AG04449 (cell line): Measurements from ENCODE around the gene SLC25A4.

Source experiments
- CTCF ChIA-PET: fragments of 350-600 bp; formaldehyde crosslinking; extraction: SDS; loops from one replicate; lab custom pipeline; 2021; ENCODE audit warnings: antibody characterized with exemption; lab: Yijun Ruan, JAX
- POLR2A ChIA-PET: fragments of 400-600, 350-600 bp; formaldehyde crosslinking; extraction: SDS; loops from one replicate; lab custom pipeline; 2020; ENCODE audit warnings: antibody characterized with exemption, inconsistent platforms; lab: Yijun Ruan, JAX
- DNase-seq: peaks from one replicate; pipeline ENCODE4 v3.0.0-alpha.2; 2010; ENCODE audit warnings: low read depth, low spot score
- H3K4me3 ChIP-seq: 2 replicates; pipeline ENCODE4 v1.5.1; 2011; ENCODE audit warnings: low read depth, mild to moderate bottlenecking, control low read depth, low read length
- TF ChIP-seq, protein P1 (sequence below): IDR thresholded peaks from one replicate; pipeline ENCODE4 v1.5.1; 2011; ENCODE audit warnings: mild to moderate bottlenecking, moderate library complexity, low read length, control low read depth, inconsistent platforms; ENCODE audit not compliant: insufficient read depth; ENCODE audit errors: missing control alignments

The SLC25A4 gene

DNA sequence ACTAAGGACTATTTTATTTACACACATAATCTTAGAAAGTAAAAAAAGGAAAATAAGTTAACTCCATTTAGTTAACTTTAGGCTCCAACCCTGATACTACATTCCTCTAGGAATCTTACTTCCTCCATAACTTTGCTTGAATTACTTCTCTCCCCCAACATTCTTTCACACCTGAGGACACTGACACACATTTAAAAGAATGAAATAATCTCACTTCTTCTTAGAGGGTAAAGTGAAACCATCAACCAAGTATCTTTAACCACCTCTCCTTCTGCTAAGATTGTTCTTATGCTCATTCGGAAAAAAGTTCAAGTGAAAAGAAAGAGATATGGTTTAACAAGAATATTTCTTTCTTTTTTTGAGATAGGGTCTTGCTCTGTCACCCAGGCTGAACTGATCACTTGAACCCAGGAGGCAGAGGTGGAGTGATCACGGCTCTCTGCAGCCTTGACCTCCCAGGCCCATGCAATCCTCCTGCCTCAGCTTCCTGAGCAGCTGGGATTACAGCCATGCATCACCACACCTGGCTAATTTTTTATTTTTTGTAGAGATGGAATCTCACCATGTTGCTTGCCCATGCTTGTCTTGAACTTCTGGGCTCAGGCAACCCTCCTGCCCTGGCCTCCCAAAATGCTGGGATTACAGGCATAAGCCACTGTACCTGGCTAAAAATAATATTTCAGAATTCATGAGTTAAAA is 28.5 kb downstream of the SLC25A4 start:
- TF ChIP-seq, protein P1, sequence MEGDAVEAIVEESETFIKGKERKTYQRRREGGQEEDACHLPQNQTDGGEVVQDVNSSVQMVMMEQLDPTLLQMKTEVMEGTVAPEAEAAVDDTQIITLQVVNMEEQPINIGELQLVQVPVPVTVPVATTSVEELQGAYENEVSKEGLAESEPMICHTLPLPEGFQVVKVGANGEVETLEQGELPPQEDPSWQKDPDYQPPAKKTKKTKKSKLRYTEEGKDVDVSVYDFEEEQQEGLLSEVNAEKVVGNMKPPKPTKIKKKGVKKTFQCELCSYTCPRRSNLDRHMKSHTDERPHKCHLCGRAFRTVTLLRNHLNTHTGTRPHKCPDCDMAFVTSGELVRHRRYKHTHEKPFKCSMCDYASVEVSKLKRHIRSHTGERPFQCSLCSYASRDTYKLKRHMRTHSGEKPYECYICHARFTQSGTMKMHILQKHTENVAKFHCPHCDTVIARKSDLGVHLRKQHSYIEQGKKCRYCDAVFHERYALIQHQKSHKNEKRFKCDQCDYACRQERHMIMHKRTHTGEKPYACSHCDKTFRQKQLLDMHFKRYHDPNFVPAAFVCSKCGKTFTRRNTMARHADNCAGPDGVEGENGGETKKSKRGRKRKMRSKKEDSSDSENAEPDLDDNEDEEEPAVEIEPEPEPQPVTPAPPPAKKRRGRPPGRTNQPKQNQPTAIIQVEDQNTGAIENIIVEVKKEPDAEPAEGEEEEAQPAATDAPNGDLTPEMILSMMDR = no peak
- DNase-seq = no peak
- CTCF ChIA-PET = interaction anchor here (5.1 kb wide), 1 partner anchor 13 kb away, joined by 71 read pairs; no protein-coding TSS in a partner anchor
- POLR2A ChIA-PET = no interaction called here
- H3K4me3 ChIP-seq = no peak overlapping the region

DNA sequence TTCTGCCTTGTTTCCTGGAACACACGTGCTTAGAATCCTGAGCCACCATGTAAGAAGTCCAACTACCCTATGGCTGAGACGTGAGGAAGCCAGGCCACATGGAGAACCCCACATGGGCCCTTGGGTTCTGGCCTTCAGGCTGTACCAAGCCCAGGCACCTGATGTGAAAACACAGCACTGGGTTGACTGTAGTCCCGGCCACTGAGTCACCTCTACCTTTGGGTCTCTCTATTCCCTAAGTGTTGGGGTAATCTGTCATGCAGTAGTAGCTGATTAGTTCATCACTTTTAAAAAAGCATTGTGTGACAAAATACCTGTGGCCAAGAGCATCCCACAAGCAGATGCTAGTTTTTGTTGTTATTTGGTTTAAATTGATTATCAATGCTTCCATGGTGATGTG is 36.4 kb downstream of the SLC25A4 start:
- ChIA-PET POLR2A (no interaction called here), CTCF (no interaction called here)
- TF ChIP-seq, protein P1 = no peak

DNA sequence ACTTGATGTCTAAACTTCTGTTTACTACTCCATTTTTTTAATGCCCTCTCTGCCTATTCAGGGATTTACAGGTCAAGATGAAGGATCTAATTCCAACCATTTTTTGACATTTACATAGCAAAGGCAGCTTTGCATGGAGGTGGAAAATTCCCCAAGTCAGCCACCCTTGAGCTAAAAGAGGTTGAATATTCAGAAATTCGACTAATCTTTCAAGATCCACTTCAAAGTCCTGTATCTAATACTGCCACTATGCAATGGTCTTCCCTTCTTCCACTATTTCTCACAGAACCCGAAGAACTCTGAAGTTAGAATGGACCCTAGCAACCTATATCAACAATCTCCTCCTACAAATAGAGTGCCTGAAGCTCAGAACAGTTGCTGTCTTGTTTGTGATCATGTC is 39.2 kb downstream of the SLC25A4 start:
- TF ChIP-seq, protein P1 = no peak
- no peak overlapping the region for H3K4me3 ChIP-seq
- ChIA-PET CTCF (interaction anchor here (1.0 to 7.5 kb wide), 10 partner anchors 9 to 215 kb away, joined by 3 to 121 read pairs (median 12); partner anchors contain the start of genes ANKRD37 and LRP2BP), POLR2A (no interaction called here)
- DNase-seq = no peak

More for the DNA sequence above, 36.4 kb downstream of the SLC25A4 start:
- DNase-seq = no peak
- no peak overlapping the region for H3K4me3 ChIP-seq

DNA sequence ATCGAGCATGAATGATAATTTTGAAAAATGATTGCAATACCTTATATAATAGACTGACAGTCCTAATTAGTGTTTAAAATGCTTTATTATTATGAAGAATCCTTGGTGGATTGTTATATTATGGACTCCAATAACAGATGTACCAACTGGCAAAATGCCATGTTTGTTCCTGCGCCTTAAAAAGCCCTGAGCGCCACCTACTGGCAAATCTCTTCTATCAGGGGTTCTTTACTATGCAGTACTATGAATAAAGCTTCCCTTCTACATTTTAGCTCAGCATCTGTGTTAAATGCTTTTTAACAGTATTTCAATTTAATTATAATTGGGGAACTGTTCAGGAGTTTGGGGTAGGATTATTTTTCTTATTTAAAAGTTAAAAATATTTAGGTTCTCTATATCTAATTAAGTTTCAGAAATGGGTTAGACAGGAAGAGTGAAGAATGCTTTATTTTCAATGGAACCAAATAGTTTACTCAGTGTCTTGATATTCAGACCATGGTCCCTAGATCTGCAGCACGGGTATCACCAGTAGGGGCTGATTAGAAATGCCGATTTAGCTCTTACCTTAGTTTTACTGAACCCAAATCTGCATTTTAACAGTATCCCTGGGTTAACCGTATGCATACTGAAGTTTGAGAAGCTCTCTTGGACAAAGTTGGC is 40.7 kb downstream of the SLC25A4 start:
- POLR2A ChIA-PET = interaction anchor here (1.2 kb wide), 1 partner anchor 41 kb away, joined by 5 read pairs; the partner anchor contains the start of gene SLC25A4
- H3K4me3 ChIP-seq = no peak overlapping the region
- DNase-seq = no peak
- CTCF ChIA-PET = interaction anchor here (0.6 to 7.5 kb wide), 32 partner anchors 10 to 854 kb away, joined by 3 to 121 read pairs (median 4); partner anchors contain the start of genes ANKRD37, LRP2BP, SLC25A4 and UFSP2
- TF ChIP-seq, protein P1 = peak; percentile 75

DNA sequence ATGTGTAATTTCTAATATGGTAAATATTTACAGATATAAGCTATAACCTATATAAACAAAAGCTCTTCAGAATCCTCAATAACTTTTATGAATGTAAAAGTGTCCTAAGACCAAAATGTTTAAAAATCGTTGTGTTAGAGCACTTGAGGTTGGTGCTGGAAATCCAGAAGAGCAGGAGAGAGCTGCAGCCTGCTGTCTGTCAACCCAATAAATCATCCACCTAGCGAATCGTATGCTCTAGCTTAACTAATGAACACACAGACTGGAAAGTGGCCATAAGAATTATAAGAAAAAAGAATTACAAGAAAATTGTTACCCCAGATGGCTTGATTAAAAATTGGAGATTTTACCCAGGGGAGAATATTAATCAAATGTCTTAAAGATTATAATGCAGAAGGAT is 43.7 kb downstream of the SLC25A4 start:
- TF ChIP-seq, protein P1 = no peak
- no peak for DNase-seq
- POLR2A ChIA-PET = no interaction called here
- H3K4me3 ChIP-seq = no peak overlapping the region
- CTCF ChIA-PET = interaction anchor here (1.0 to 7.5 kb wide), 4 partner anchors 9 to 210 kb away, joined by 3 to 121 read pairs (median 50); partner anchors contain the start of genes ANKRD37 and LRP2BP
